WTC11 (cell line): ENCODE data around the gene COL9A1.
"Not testable (repeated sequence)": the region's sequence is repeated elsewhere in the genome, so short reads cannot be mapped to it uniquely, and the experiment has no call there.

ENCODE experiments used
- CTCF ChIP-seq: fragments of 200-600 bp; IDR thresholded peaks from 2 replicates; pipeline ENCODE4 v1.8.0; 2022; ENCODE audit warnings: antibody characterized with exemption
- ELF4 ChIP-seq: sonication (generic); formaldehyde crosslinking; IDR thresholded peaks from 2 replicates; pipeline ENCODE4 v1.8.1; 2022; ENCODE audit warnings: low read depth, mild to moderate bottlenecking, moderate library complexity, missing genetic modification reagents
- NFE2L1 ChIP-seq: sonication (generic); formaldehyde crosslinking; IDR thresholded peaks from 2 replicates; pipeline ENCODE4 v1.8.1; 2023; ENCODE audit warnings: missing genetic modification reagents
- NR3C1 ChIP-seq: sonication (generic); formaldehyde crosslinking; conservative IDR thresholded peaks from 2 replicates; pipeline ENCODE4 v1.8.1; 2023; ENCODE audit warnings: low read depth, mild to moderate bottlenecking, missing genetic modification reagents
- SMAD3 ChIP-seq: sonication (generic); formaldehyde crosslinking; IDR thresholded peaks from 2 replicates; pipeline ENCODE4 v1.8.0; 2022; ENCODE audit warnings: missing genetic modification reagents, mild to moderate bottlenecking, borderline replicate concordance
- ZNF121 ChIP-seq: sonication (generic); formaldehyde crosslinking; IDR thresholded peaks from 2 replicates; pipeline ENCODE4 v1.8.0; 2023; ENCODE audit warnings: missing genetic modification reagents
- TF ChIP-seq, protein P1 (sequence below): sonication (generic); formaldehyde crosslinking; IDR thresholded peaks from 2 replicates; pipeline ENCODE4 v1.8.1; 2023; ENCODE audit warnings: mild to moderate bottlenecking, missing genetic modification reagents
- TF ChIP-seq, protein P2 (sequence below): sonication (generic); formaldehyde crosslinking; IDR thresholded peaks from 2 replicates; pipeline ENCODE4 v1.8.0; 2022; ENCODE audit warnings: missing genetic modification reagents

DNA sequence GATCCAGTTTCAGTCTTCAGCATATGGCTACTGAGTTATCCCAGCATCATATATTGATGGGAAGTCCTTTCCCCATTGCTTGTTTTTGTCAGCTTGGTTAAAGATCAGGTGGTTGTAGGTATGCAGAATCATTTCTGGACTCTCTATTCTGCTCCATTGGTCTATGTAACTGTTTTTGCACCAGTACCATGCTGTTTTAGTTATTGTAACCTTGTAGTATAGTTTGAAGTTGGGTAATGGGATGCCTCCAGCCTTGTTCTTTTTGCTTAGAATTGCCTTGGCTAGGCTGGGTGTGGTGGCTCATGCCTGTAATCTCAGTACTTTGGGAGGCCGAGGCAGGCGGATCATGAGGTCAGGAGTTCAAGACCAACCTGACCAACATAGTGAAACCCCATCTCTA, 36.9 kb upstream of the COL9A1 start:
- TF ChIP-seq ELF4 (CRISPR knock-in tag); CTCF; NR3C1 (CRISPR knock-in tag); ZNF121 (CRISPR knock-in tag); NFE2L1 (CRISPR knock-in tag); SMAD3 (CRISPR knock-in tag): not testable (repeated sequence)
- TF ChIP-seq, protein P1, sequence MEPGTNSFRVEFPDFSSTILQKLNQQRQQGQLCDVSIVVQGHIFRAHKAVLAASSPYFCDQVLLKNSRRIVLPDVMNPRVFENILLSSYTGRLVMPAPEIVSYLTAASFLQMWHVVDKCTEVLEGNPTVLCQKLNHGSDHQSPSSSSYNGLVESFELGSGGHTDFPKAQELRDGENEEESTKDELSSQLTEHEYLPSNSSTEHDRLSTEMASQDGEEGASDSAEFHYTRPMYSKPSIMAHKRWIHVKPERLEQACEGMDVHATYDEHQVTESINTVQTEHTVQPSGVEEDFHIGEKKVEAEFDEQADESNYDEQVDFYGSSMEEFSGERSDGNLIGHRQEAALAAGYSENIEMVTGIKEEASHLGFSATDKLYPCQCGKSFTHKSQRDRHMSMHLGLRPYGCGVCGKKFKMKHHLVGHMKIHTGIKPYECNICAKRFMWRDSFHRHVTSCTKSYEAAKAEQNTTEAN = not testable (repeated sequence)
- TF ChIP-seq, protein P2, sequence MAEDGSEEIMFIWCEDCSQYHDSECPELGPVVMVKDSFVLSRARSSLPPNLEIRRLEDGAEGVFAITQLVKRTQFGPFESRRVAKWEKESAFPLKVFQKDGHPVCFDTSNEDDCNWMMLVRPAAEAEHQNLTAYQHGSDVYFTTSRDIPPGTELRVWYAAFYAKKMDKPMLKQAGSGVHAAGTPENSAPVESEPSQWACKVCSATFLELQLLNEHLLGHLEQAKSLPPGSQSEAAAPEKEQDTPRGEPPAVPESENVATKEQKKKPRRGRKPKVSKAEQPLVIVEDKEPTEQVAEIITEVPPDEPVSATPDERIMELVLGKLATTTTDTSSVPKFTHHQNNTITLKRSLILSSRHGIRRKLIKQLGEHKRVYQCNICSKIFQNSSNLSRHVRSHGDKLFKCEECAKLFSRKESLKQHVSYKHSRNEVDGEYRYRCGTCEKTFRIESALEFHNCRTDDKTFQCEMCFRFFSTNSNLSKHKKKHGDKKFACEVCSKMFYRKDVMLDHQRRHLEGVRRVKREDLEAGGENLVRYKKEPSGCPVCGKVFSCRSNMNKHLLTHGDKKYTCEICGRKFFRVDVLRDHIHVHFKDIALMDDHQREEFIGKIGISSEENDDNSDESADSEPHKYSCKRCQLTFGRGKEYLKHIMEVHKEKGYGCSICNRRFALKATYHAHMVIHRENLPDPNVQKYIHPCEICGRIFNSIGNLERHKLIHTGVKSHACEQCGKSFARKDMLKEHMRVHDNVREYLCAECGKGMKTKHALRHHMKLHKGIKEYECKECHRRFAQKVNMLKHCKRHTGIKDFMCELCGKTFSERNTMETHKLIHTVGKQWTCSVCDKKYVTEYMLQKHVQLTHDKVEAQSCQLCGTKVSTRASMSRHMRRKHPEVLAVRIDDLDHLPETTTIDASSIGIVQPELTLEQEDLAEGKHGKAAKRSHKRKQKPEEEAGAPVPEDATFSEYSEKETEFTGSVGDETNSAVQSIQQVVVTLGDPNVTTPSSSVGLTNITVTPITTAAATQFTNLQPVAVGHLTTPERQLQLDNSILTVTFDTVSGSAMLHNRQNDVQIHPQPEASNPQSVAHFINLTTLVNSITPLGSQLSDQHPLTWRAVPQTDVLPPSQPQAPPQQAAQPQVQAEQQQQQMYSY = not testable (repeated sequence)
